Dendritic cell treated with granulocyte-macrophage colony-stimulating factor and Interleukin-4, amounts not matched to agents 40 ng/mL and 50 ng/mL, for 4 days (primary cell): ENCODE results near the gene CNTFR.
A peak's percentile ranks its signal among the peaks of the same experiment; 100 is the strongest.

ENCODE experiments used
- H3K27ac Mint-ChIP-seq: one replicate; pipeline ENCODE4 v1.8.0; 2022; ENCODE audit warnings: mild to moderate bottlenecking, mixed read lengths
- H3K27me3 Mint-ChIP-seq: one replicate; pipeline ENCODE4 v1.8.0; 2022; ENCODE audit warnings: mild to moderate bottlenecking, mixed read lengths
- H3K36me3 Mint-ChIP-seq: one replicate; pipeline ENCODE4 v1.8.0; 2022; ENCODE audit warnings: low read depth, mixed read lengths
- H3K4me1 Mint-ChIP-seq: one replicate; pipeline ENCODE4 v1.8.0; 2022; ENCODE audit warnings: low read depth, mixed read lengths
- H3K4me3 Mint-ChIP-seq: one replicate; pipeline ENCODE4 v1.8.0; 2022; ENCODE audit warnings: mild to moderate bottlenecking, moderate library complexity, mixed read lengths
- H3K9me3 Mint-ChIP-seq: one replicate; pipeline ENCODE4 v1.8.0; 2022; ENCODE audit warnings: mixed read lengths
- intact Hi-C: fragments of 100-400 bp; cut with micrococcal nuclease; formaldehyde crosslinking; loops from one replicate; pipeline ENCODE4 v1.15.0; 2022

The CNTFR gene

GRCh38 chr9:34519321-34520020, 70.1 kb downstream of the CNTFR start:
- Mint-ChIP-seq H3K27ac (peak overlapping the region; percentile 75), H3K36me3 (peaks cover 6% of the 10 kb centered on the region), H3K27me3 (peaks cover 36% of the 10 kb centered on the region), H3K4me3 (peak overlapping the region; percentile 1), H3K4me1 (peaks cover 73% of the 10 kb centered on the region), H3K9me3 (no peaks in the 10 kb centered on the region)
- intact Hi-C loops: loop anchor here (1.0 kb wide), 1 partner anchor 61 kb away; the partner anchor contains the start of genes DNAI1 and FAM219A

DNA sequence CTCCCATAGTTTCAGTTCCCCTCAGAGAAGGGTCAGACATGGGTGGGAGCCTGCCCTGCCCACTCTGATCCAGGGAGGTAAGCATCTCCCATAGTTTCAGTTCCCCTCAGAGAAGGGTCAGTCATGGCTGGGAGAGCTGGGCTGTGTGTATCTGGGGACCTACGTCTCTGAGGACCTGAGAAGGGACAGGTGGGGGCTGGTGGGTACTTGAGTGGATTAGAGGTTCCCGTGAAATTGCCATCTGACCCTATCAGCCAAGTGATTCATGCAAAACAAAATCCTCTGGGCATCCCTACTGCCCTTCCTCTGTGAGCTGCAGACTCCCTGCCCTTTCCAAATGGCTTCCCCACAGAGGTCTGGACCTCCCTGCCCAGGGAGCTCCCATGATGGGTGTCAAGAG, 70.6 kb downstream of the CNTFR start:
- Mint-ChIP-seq H3K4me1 (peaks cover 74% of the 10 kb centered on the region), H3K4me3 (no peak overlapping the region), H3K36me3 (peaks cover 6% of the 10 kb centered on the region), H3K9me3 (no peaks in the 10 kb centered on the region), H3K27ac (peak overlapping the region; percentile 75), H3K27me3 (peaks cover 33% of the 10 kb centered on the region)
- intact Hi-C loops: loop anchor here (1.0 kb wide), 1 partner anchor 61 kb away; the partner anchor contains the start of genes DNAI1 and FAM219A

DNA sequence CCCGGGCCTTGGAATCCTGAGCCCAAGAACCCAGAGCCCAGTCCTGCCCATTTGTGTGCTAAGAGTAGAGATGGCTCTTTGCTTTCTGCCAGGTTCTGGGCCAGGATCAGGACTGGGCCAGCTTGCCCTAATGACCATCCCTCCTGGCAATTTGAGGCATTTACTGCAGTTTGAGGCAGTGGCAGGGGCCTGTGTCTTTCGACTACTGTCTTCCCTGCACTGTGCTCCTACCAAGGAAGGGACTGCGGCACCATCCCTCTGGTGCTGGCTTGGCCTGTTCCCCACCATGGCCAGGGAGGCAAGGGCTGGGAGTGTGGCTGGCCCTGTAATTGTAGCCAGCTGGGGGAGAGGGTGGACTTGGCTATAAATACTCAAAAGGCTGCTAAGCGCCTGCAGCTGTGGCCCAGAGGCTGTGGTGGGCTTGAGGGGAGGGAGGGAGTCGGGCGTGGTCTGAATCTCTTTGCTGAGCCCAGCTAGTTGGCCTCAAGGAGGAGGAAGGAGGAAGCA, 71.4 kb downstream of the CNTFR start:
- H3K36me3 Mint-ChIP-seq: peaks cover 6% of the 10 kb centered on the region
- no peak overlapping the region for H3K4me3 Mint-ChIP-seq
- peak overlapping the region; percentile 75 for H3K27ac Mint-ChIP-seq
- H3K9me3 Mint-ChIP-seq: no peaks in the 10 kb centered on the region
- H3K4me1 Mint-ChIP-seq: peaks cover 78% of the 10 kb centered on the region
- intact Hi-C loops: no loop called here
- peaks cover 27% of the 10 kb centered on the region for H3K27me3 Mint-ChIP-seq

GRCh38 chr9:34517185-34517584, 72.3 kb downstream of the CNTFR start:
- intact Hi-C loops: no loop called here

DNA sequence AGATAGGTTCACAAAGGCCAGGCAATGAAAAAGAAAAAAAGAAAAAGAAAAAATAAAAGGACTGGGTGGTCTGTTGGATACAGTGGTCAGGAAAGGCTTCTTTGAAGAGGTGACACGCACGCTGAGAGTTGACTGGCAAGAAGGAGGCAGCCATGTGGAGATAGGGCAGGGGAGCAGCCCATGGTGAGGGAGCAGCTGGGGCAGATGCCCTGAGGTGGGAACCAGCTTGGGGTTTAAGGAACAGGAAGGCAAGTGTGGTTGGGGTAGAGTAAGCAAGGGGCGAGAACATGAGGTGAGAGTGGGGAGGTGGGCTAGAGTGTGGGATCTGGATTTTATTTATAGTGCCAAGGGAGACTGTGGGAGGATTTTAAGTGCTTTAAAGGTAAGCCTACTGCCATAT, 73.6 kb downstream of the CNTFR start:
- H3K27me3 Mint-ChIP-seq: peaks cover 14% of the 10 kb centered on the region
- intact Hi-C loops: no loop called here
- no peaks in the 10 kb centered on the region for H3K9me3 Mint-ChIP-seq
- H3K36me3 Mint-ChIP-seq: no peaks in the 10 kb centered on the region
- H3K4me3 Mint-ChIP-seq: no peak overlapping the region
- no peak overlapping the region for H3K27ac Mint-ChIP-seq
- peaks cover 70% of the 10 kb centered on the region for H3K4me1 Mint-ChIP-seq

More at GRCh38 chr9:34517185-34517584, 72.3 kb downstream of the CNTFR start:
- H3K9me3 Mint-ChIP-seq: no peaks in the 10 kb centered on the region
- peaks cover 6% of the 10 kb centered on the region for H3K36me3 Mint-ChIP-seq
- peak overlapping the region; percentile 75 for H3K27ac Mint-ChIP-seq
- H3K4me1 Mint-ChIP-seq: peaks cover 79% of the 10 kb centered on the region
- peaks cover 23% of the 10 kb centered on the region for H3K27me3 Mint-ChIP-seq
- peak overlapping the region; percentile 47 for H3K4me3 Mint-ChIP-seq

GRCh38 chr9:34514816-34515215, 74.7 kb downstream of the CNTFR start:
- Mint-ChIP-seq H3K36me3 (no peaks in the 10 kb centered on the region), H3K27ac (no peak overlapping the region), H3K9me3 (no peaks in the 10 kb centered on the region), H3K4me3 (no peak overlapping the region), H3K27me3 (peaks cover 22% of the 10 kb centered on the region), H3K4me1 (peaks cover 70% of the 10 kb centered on the region)
- intact Hi-C loops: no loop called here

DNA sequence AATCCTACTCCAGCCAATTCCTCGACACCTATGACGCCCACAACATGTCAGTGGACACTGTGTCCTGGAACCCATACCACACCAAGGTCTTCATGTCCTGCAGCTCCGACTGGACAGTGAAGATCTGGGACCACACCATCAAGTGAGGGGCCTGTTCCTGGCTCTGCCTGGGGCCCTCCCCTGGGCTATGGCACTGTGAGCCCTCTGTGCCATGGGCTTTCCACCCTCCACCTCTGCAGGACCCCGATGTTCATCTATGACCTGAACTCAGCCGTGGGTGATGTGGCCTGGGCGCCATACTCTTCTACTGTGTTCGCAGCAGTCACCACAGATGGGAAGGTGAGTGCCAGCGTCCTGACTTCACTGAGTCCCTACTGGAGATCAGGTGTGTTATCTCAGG, 75.1 kb downstream of the CNTFR start:
- intact Hi-C loops: no loop called here
- Mint-ChIP-seq H3K27me3 (peaks cover 24% of the 10 kb centered on the region), H3K36me3 (no peaks in the 10 kb centered on the region), H3K27ac (no peak overlapping the region), H3K4me1 (peaks cover 70% of the 10 kb centered on the region), H3K4me3 (no peak overlapping the region), H3K9me3 (no peaks in the 10 kb centered on the region)

- no peak overlapping the region for H3K27ac Mint-ChIP-seq
Measured at GRCh38 chr9:34513567-34514214, 75.8 kb downstream of the CNTFR start.

DNA sequence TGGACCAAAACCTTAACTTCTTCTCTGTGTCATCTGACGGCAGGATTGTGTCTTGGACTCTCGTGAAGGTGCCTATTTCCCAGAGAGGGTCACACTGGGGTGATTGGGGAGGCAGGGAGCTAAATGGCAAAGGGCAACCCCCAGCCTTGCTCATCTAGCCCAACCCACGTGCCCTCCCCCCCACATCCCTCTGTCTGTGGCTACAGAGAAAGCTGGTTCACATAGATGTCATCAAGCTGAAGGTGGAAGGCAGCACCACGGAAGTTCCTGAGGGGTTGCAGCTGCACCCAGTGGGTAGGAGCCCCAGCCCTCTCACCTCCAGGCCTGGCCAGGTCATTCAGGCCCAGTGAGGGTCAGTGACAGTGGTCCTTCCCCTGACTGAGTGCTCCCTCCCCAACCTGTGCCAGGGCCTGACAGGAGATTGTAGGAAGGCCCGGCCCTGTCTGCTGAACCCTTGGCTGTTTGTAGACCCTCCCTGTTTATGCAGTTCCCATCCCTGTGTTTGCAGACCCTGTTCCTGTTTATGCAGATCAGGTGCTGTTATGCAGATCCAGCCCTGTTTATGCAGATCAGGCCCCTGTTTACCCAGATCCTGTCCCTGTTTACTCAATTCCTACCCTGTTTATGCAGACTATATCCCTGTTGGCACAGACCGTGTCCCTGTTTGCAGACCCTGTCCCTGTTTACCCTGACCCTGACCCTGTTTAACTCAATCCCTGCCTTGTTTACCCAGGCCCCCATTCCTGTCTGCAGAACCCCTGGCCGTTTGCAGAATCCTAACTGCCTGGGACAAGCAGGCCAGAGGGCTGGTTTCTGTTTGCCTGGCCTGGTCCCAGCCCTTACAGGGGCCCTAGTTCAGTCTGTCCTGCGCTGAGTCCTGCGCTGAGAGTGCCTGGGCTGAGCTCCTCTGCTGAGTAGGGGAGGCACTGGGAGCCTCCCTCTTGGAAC, 77.1 kb downstream of the CNTFR start:
- no peak overlapping the region for H3K4me3 Mint-ChIP-seq

More at GRCh38 chr9:34513567-34514214, 75.8 kb downstream of the CNTFR start:
- peaks cover 70% of the 10 kb centered on the region for H3K4me1 Mint-ChIP-seq
- no peaks in the 10 kb centered on the region for H3K9me3 Mint-ChIP-seq
- H3K36me3 Mint-ChIP-seq: no peaks in the 10 kb centered on the region
- H3K27me3 Mint-ChIP-seq: peaks cover 27% of the 10 kb centered on the region
- intact Hi-C loops: no loop called here
- no peak overlapping the region for H3K4me3 Mint-ChIP-seq

GRCh38 chr9:34510497-34511468, 78.7 kb downstream of the CNTFR start:
- H3K27ac Mint-ChIP-seq: peak overlapping the region; percentile 17

More for the DNA sequence above, 77.1 kb downstream of the CNTFR start:
- Mint-ChIP-seq H3K9me3 (no peaks in the 10 kb centered on the region), H3K36me3 (no peaks in the 10 kb centered on the region), H3K27ac (no peak overlapping the region), H3K4me1 (peaks cover 70% of the 10 kb centered on the region), H3K27me3 (peaks cover 27% of the 10 kb centered on the region)
- intact Hi-C loops: no loop called here

GRCh38 chr9:34508951-34509350, 80.6 kb downstream of the CNTFR start:
- peaks cover 29% of the 10 kb centered on the region for H3K27me3 Mint-ChIP-seq

More at GRCh38 chr9:34510497-34511468, 78.7 kb downstream of the CNTFR start:
- Mint-ChIP-seq H3K4me1 (peaks cover 64% of the 10 kb centered on the region), H3K27me3 (peaks cover 22% of the 10 kb centered on the region), H3K4me3 (no peak overlapping the region), H3K36me3 (no peaks in the 10 kb centered on the region), H3K9me3 (no peaks in the 10 kb centered on the region)
- intact Hi-C loops: no loop called here

GRCh38 chr9:34508463-34508862, 81.1 kb downstream of the CNTFR start:
- intact Hi-C loops: no loop called here
- Mint-ChIP-seq H3K4me1 (peaks cover 57% of the 10 kb centered on the region), H3K36me3 (no peaks in the 10 kb centered on the region), H3K9me3 (no peaks in the 10 kb centered on the region), H3K27ac (peak overlapping the region; percentile 7), H3K4me3 (no peak overlapping the region), H3K27me3 (peaks cover 34% of the 10 kb centered on the region)

More at GRCh38 chr9:34508951-34509350, 80.6 kb downstream of the CNTFR start:
- intact Hi-C loops: no loop called here
- no peaks in the 10 kb centered on the region for H3K9me3 Mint-ChIP-seq
- H3K36me3 Mint-ChIP-seq: no peaks in the 10 kb centered on the region
- H3K4me3 Mint-ChIP-seq: no peak overlapping the region
- peaks cover 62% of the 10 kb centered on the region for H3K4me1 Mint-ChIP-seq
- H3K27ac Mint-ChIP-seq: no peak overlapping the region
